Activated B cell treated with CpG ODN at 0.5 μM for 24 hours (primary cell): ENCODE results near the gene OR5B2. TPM values are rescaled to one million over a fixed set of nuclear protein-coding genes. Genes with fewer than 3 reads are reported as not detected.

Source experiments
- ATAC-seq: fragments of 200-7000 bp; cut with Tn5 transposase; one replicate; pipeline ENCODE4 v1.10.0; 2021; ENCODE audit warnings: low read depth, mild to moderate bottlenecking, moderate library complexity
- CTCF ChIA-PET: fragments of 350-600 bp; sonication (Branson Sonifier 250); formaldehyde crosslinking; loops from one replicate; lab custom pipeline; 2021; ENCODE audit warnings: antibody characterized with exemption; lab: Charles Lee
- POLR2A ChIA-PET: fragments of 350-600 bp; sonication (Branson Sonifier 250); formaldehyde crosslinking; loops from one replicate; lab custom pipeline; 2021; ENCODE audit warnings: antibody characterized with exemption; lab: Charles Lee
- DNase-seq: peaks from one replicate; pipeline ENCODE4 v3.0.0; 2022
- H3K27ac Mint-ChIP-seq: one replicate; pipeline ENCODE4 v1.8.0; 2020; ENCODE audit warnings: mixed read lengths
- H3K27me3 Mint-ChIP-seq: one replicate; pipeline ENCODE4 v1.8.0; 2021; ENCODE audit warnings: mixed read lengths
- H3K36me3 Mint-ChIP-seq: one replicate; pipeline ENCODE4 v1.8.0; 2021; ENCODE audit warnings: low read depth, mixed read lengths
- H3K4me1 Mint-ChIP-seq: one replicate; pipeline ENCODE4 v1.8.0; 2021; ENCODE audit warnings: mixed read lengths
- H3K4me3 Mint-ChIP-seq: one replicate; pipeline ENCODE4 v1.8.0; 2020; ENCODE audit warnings: mild to moderate bottlenecking, mixed read lengths
- H3K9me3 Mint-ChIP-seq: one replicate; pipeline ENCODE4 v1.8.0; 2020; ENCODE audit warnings: mixed read lengths
- intact Hi-C: fragments of 100-400 bp; cut with micrococcal nuclease; formaldehyde crosslinking; loops from one replicate; pipeline ENCODE4 v1.15.1; 2024
- total RNA-seq: library from RNA; stranded (reverse); gene quantifications from 2 replicates; pipeline ENCODE4 v1.2.3, GENCODE V29; 2022
- TF ChIP-seq, protein P1 (sequence below): fragments of 200-600 bp; IDR thresholded peaks from one replicate; pipeline ENCODE4 v1.8.0; 2022; ENCODE audit warnings: antibody characterized with exemption, mild to moderate bottlenecking

The OR5B2 gene
- total RNA-seq, 1 donor from 2014 or later: not detected

DNA sequence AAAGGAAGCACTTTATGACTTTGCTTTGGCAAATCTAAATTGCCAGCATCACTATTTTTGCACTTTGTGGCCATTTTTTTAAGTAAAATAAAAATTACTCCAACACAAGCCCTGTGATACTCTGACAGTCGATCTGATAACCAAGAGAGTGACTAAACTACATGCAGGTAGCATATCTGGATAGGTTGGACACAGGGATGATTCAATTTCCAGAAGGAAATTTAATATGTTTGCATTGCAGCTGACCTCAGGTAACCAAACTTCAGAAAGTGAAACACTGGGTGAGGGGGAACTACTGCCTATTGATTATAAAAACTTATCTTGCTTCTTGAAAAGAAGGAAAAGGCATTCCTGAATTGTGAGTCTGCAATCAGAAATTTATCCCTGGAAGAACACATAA is 35.2 kb downstream of the OR5B2 start:
- ATAC-seq (no peak), DNase-seq (no peak)
- no peaks in the 10 kb centered on the region for H3K36me3 Mint-ChIP-seq
- TF ChIP-seq, protein P1, sequence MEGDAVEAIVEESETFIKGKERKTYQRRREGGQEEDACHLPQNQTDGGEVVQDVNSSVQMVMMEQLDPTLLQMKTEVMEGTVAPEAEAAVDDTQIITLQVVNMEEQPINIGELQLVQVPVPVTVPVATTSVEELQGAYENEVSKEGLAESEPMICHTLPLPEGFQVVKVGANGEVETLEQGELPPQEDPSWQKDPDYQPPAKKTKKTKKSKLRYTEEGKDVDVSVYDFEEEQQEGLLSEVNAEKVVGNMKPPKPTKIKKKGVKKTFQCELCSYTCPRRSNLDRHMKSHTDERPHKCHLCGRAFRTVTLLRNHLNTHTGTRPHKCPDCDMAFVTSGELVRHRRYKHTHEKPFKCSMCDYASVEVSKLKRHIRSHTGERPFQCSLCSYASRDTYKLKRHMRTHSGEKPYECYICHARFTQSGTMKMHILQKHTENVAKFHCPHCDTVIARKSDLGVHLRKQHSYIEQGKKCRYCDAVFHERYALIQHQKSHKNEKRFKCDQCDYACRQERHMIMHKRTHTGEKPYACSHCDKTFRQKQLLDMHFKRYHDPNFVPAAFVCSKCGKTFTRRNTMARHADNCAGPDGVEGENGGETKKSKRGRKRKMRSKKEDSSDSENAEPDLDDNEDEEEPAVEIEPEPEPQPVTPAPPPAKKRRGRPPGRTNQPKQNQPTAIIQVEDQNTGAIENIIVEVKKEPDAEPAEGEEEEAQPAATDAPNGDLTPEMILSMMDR: no peak
- no peak overlapping the region for H3K27ac Mint-ChIP-seq
- peaks cover 6% of the 10 kb centered on the region for H3K27me3 Mint-ChIP-seq
- CTCF ChIA-PET: no interaction called here
- POLR2A ChIA-PET: no interaction called here
- no peak overlapping the region for H3K4me3 Mint-ChIP-seq
- intact Hi-C loops: no loop called here
- peaks cover 9% of the 10 kb centered on the region for H3K9me3 Mint-ChIP-seq
- H3K4me1 Mint-ChIP-seq: no peaks in the 10 kb centered on the region

DNA sequence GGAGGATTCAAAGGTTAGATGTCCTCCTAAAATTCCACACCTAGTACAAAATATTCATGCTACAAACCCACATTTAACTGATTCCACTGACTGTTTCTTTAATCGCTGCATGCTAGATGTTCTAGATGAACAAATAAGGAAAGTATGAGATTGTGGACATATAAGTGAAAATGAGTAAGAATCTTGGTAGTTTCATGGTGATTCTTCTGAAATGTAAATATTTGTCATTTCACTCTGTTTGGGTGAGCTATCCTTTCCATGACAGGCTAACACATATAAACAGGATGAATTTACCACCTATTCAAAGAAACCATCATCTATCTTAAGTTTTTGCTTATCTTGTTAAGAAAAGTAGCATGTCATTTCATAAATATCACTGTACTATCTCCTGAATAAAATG is 36.0 kb downstream of the OR5B2 start:
- Mint-ChIP-seq H3K4me3 (no peak overlapping the region), H3K27me3 (peaks cover 6% of the 10 kb centered on the region), H3K4me1 (no peaks in the 10 kb centered on the region), H3K27ac (no peak overlapping the region), H3K9me3 (peaks cover 9% of the 10 kb centered on the region), H3K36me3 (no peaks in the 10 kb centered on the region)
- TF ChIP-seq, protein P1: no peak
- intact Hi-C loops: no loop called here
- ATAC-seq (no peak), DNase-seq (no peak)
- ChIA-PET CTCF (no interaction called here), POLR2A (no interaction called here)

DNA sequence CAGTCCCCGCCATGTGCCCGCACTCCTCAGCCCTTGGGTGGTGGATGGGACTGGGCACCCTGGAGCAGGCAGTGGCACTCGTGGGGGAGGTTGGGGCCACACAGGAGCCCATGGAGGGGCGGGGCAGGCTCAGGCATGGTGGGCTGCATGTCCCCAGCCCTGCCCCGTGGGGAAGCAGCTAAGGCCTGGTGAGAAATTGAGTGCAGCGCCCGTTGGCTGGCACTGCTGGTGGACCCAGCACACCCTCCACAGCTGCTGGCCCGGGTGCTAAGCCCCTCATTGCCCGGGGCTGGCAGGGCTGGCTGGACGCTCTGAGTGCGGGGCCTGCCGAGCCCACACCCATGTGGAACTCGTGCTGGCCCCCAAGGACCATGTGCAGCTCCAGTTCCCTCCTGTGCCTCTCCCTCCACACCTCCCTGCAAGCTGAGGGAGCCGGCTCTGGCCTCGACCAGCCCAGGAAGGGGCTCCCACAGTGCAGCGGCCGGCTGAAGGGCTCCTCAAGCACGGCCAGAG is 37.3 kb downstream of the OR5B2 start:
- no peak overlapping the region for H3K27ac Mint-ChIP-seq

More for the DNA sequence above, 37.3 kb downstream of the OR5B2 start:
- CTCF ChIA-PET: no interaction called here
- no peaks in the 10 kb centered on the region for H3K36me3 Mint-ChIP-seq
- no peaks in the 10 kb centered on the region for H3K4me1 Mint-ChIP-seq
- peaks cover 6% of the 10 kb centered on the region for H3K27me3 Mint-ChIP-seq
- intact Hi-C loops: no loop called here
- TF ChIP-seq, protein P1: no peak
- no peak overlapping the region for H3K4me3 Mint-ChIP-seq
- DNase-seq (no peak), ATAC-seq (no peak)
- POLR2A ChIA-PET: no interaction called here
- peaks cover 9% of the 10 kb centered on the region for H3K9me3 Mint-ChIP-seq

Other genes starting within 250 kb of the OR5B2 start
- not detected in 2 replicates for gene OR9Q2, start 239.1 kb downstream of the OR5B2 start, total RNA-seq
- not detected in 2 replicates for gene OR1S2, start 224.0 kb downstream of the OR5B2 start, total RNA-seq
- not detected in 2 replicates for gene OR1S1, start 215.4 kb downstream of the OR5B2 start, total RNA-seq
- gene OR10Q1, start 199.2 kb downstream of the OR5B2 start, total RNA-seq: not detected in 2 replicates
- not detected in 2 replicates for gene OR10W1, start 159.9 kb downstream of the OR5B2 start, total RNA-seq
- not detected in 2 replicates for gene OR5B17, start 69.1 kb downstream of the OR5B2 start, total RNA-seq
- gene OR5B3, start 21.2 kb downstream of the OR5B2 start, total RNA-seq: not detected in 2 replicates
- not detected in 2 replicates for gene OR5B12, start 14.1 kb upstream of the OR5B2 start, total RNA-seq
- 0.60 and 0.71 TPM in 2 replicates for gene OR5B21, start 80.0 kb upstream of the OR5B2 start, total RNA-seq
- gene LPXN, start 147.7 kb upstream of the OR5B2 start, total RNA-seq: 279 and 284 TPM in 2 replicates
- 50.8 and 52.9 TPM in 2 replicates for gene ZFP91, start 150.9 kb upstream of the OR5B2 start, total RNA-seq
- gene CNTF, start 194.5 kb upstream of the OR5B2 start, total RNA-seq: 3.2 and 3.9 TPM in 2 replicates